Forelimb muscle (tissue), 1 donor: ENCODE measurements around the gene ATG101. TPM values are rescaled to one million over a fixed set of nuclear protein-coding genes. Genes with fewer than 3 reads are reported as not detected.

Experiments used
- DNase-seq: peaks from one replicate; pipeline ENCODE4 v3.0.0-alpha.2; 2013; ENCODE audit warnings: low read depth
- polyA plus RNA-seq: library from polyadenylated mRNA; unstranded; fragments of 120-200 nt; gene quantifications from one replicate; pipeline ENCODE4 v1.2.1, GENCODE V29; 2013; ENCODE audit not compliant: insufficient read length

ATG101 gene
- polyA plus RNA-seq, 1 donor, result 24.8 TPM

DNA sequence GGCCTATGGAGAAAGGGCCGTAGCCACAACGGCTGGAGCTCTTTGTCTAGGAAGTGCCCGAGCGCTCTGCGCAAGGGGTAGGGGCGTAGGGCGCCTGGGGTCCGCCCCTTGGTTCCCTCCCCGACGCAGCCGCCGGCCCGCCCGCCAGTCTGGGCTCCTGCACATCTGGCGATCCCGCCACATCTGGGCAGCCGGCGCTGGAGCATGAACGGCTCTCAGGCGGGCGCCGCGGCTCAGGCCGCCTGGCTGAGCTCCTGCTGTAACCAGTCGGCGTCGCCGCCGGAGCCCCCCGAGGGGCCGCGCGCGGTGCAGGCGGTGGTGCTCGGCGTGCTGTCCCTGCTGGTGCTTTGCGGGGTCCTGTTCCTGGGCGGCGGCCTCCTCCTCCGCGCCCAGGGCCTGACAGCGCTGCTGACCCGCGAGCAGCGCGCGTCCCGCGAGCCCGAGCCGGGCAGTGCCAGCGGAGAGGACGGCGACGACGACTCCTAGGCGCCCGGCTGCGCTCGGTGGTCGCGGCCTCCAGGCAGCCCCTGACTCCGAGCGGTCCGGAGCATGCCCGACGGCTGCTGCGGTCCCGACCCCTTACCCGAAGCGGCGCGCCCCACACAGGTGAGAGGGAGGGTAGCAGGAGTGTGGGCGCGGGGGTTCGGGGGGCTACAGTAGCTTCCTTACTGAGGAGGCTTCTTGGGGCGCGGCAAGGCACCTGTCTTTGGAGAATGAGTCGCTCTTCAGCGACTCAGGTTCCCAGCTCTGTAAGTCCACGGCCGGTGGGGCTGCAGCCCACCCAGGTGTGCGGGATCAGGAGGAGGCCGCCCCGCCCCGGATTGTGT, 10.0 kb downstream of the ATG101 start, which contains the start of gene SMIM41:
TSS of gene SMIM41 (plus strand) at position 129 of the 827 bp plus-strand sequence. CDS start at position 205, 76 bp downstream.
- DNase-seq, result no peak

DNA sequence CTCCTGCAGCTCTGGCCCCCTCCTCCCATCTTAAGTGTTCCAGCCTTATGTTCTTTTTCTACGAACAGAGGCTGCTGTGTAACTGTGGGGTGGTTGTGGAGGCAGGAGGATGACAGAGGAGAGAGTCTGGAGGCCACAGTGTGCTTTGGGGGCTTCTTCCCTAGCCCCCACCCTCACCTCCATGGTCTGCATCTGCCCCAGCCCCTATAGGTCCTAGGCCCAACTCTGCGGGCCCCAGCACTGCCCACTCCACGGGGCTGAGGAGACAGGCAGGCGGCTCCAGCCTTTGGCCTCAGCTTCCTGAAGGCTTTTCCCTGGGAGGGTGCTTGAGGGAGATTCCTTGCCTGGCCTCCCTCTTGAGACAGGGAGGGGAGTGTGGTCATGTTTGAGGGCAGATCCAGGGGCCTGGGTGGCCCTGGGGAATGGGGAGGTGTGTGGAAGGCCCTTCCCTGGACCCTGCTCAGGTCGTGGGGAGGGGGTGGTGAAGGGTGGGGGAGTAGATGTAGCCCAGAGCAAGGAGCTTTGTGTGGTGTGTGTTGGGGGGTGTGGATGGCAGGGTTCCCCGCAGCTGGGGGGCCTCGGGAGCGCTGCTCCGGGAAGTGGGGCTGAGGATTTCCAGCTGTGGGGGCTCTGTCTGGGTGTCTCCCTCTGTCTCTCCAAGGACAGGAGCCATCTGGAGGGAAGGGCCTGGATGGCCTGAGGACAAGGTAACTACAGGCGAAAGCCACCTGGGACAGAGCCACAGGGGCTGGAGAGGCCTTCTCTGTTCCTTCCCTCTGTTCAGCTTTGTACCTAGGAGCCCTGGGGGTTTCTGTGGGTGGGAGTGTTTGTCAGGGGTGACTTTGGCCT, 10.8 kb downstream of the ATG101 start:
- DNase-seq, result no peak

DNA sequence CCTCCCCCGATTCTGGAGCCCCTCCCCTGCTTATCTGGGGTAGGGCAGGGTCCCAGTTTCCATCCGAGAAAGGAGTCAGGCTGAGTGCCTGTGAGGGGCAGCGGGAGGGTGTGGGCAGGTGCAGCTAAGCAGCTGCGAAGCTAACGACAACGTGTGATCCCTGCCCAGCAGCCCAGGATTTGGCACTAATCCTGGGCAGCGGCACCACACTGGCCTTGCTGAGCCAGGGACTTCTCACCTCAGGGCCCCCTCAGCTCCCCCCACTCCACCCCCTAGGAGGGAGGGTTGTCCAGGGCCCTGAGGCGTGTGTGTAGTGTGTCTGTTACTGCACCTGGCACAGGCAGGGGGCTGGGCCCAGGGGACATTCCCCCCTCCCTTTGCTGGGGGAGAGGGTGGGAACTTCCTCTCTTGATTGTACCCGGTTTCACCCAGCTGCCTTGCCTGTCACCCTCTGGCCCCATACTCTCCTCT, 11.5 kb downstream of the ATG101 start:
- no peak for DNase-seq

DNA sequence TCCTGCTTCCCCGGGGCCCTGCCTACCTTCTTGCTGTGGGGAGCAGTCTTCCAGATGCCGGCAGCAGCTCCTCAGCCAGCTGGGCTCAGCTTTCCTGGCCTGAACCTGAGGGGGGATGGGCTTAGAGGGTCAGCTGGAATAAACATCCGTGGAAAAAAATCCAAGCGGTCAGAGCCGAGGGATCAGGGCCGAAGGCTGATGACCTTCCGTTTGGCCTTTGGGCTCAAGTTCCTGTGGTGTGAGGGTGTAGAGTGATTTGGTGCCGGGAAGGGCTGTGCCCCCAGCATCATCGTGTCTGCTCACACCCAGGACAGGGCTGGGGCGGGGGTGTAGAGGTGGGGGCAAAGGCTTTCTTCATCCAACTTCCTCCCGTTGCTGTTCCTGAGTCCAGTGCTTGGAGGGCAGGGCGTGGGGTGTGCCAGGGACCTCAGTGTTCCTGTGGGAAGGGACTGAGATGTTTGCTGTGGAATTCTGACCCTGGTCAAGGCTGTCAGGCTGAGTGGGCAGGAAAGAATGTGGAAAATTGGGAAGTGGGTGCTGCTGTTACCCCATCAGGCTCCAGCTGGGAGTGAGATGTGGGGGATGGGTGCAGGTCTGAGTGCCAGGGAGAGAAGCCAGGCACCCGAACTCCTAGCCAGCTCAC, 12.4 kb downstream of the ATG101 start:
- no peak for DNase-seq

DNA sequence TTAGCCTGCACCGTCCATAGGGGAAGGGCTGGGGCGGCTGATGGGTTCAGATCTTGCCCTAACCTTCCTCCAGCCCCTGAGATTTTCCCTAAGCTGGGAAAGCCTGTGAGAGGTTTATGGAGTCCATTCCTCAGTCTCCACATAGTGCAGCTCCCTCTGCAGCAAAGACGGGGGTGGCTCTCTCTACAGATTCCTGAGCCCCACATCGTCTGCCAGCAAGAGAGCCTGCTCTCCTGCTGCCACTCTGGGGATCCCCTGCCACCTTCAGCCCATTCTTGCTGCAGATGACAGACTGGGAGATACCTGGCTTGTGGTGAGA, 12.8 kb downstream of the ATG101 start:
- no peak for DNase-seq

DNA sequence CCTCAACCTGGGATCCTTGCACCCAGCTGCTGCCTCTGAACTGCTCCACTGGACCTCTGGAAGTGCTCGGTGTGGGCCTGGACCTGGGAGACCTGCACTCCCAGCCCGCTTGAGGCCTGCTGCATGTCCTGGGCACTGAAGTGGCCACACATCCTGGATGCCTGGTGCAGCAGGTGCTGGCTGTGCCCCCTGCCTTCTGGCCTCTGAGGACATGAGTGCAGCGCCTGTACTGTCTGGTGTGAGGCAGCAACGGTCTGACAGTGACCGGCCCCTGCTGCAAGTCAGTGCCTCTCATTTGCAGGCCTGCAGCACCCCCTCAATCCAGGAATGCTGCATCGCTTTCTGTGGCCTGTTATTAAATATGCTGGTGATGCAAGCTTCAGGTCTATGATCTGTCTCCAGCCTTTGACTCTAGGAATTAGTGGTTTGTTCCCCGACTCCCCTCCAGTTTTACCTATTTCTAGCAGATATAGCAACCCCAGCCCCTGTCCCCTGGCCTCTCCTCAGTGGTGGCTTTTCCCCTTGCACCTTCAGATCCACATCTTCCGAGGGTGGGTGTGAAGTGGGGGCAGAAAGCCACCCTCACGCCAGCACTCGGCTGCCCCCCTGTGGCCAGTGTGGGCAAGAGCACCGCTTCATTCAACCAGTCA, 13.3 kb downstream of the ATG101 start:
- no peak for DNase-seq

DNA sequence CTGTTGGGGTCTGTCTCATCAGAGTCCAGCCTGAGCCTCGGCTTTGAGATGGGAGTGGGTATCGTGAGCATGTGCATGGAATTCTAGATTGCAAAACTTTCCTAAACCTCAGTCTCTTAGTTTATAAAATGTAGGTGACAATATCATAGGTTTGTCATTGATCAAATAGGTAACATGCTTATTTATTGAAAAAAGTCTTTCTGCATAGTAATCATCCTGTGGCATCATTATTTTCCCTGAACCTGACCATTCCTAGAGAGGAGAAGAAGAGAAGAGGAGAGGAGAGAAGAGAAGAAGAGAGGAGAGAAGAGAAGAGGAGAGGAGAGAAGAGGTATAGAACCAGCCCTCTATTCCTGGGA, 13.8 kb downstream of the ATG101 start:
- DNase-seq, result no peak

DNA sequence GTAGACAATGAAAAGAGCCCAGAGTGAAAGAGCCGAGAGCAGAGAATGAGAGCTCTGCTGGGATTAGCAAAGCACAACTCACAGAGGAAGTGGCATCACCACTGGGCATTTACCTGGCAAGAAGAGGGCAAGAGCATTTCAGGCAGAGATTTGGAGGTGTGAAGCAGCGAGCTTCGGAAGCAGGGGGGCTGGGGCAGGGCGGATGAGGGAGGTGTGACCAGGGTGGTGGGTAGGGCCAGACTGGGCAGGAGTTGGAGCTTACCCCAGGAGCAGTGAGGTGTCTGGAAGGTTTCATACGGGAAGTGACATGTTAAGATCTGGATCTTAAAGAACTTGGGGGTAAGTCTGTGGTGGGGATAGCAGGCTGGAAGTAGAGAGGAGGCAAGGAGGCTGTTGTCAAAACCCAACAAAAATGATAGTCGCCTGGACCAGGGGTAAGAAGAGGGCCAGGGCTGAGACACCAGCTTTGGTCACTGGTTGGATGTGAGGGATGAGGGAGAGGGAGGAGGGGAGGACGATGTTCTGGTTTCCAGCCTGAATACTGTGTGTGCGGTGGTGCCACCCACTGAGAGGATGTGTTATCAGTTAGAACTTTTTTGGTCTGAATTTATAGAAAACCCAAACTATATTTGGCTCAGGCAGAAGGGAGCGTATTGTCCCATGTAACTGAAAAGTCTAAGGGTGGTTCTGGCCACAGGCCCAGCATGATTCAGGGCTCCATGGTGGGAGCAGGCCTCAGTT, 14.9 kb downstream of the ATG101 start:
- no peak for DNase-seq

DNA sequence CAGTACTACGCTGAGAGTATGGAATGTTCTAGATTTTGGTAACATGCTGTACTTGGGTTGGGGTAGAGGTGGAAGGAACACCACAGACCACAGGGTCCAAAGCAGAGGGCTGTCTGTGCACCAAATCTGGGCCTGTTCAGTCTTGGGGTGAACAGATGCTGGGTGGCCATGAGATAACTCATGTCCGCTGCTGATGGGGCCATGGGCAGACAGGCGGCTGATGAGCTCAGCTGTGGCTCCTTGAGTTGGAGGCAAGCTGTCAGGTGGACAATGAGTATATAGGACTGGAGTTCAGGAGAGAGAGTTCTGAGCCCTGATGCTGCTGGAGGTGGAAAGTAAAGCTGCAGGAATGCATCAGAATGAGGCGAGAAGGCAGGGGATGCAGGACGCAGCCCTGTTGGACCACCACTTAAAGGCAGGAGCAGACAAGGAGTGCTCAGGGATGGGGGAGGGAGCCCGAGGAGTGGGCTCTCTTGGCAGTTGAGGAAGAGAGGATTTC, 16.0 kb downstream of the ATG101 start:
- no peak for DNase-seq

DNA sequence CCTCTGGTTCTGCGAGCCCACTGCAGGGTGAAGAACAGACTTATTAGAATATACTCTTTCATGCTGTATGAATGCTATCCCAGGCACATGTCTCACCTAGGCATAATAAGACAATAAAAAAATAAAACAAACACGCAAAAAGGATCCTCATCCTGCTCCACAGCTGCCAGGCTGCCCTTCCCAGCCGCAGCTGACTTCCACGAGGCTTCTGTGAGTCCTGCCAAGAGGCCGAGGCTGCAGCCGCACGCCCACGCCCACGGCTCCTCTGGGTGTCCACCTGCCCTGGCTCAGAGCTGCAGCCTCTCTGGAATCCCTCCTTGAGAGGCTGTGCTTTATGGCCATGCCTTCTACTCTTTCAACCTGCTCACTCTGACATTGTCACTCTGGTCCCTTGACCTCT, 16.6 kb downstream of the ATG101 start:
- DNase-seq, result no peak

DNA sequence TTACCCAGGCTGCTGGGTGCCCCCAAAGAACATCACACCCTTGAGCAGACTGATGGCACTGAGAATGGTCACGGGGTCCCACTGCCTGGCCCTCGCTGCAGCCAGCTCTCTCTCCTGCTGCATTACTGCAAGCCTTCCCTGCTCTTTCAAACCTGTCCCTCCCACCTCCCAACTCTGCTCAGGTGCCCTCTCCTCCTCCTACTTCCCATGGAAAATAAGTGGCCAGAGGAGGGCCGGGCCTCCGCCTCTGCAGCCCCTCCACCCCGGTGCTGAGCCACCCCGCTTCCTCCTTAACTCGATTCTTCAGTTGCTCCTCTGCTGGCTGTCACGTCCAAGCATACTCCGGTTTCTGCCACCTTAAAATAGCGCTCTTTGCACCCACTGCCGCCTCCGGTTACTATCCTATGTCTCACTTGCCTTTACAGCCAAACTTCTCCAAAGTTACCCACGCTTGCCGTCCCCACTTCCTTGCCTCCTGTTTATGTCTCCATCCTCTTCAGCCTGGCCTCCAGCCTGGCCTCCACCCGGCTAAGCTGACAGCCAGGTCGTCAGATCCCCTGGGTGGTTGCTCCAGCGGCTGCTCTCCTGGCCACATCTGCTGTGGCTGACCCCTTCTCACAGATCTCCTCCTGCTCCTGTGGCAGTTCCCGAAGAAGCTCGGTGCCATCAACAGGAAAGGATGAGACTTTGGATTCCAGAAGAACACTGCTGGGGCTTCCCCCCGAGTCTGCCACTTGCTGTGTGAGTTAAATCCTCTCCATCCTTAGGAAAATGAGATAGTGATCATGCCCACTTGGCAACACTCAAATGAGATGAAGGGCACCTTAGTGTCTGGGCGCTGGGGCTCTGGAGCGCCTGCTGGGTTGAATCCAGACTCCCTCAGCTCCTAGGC, 17.4 kb downstream of the ATG101 start:
- no peak for DNase-seq

DNA sequence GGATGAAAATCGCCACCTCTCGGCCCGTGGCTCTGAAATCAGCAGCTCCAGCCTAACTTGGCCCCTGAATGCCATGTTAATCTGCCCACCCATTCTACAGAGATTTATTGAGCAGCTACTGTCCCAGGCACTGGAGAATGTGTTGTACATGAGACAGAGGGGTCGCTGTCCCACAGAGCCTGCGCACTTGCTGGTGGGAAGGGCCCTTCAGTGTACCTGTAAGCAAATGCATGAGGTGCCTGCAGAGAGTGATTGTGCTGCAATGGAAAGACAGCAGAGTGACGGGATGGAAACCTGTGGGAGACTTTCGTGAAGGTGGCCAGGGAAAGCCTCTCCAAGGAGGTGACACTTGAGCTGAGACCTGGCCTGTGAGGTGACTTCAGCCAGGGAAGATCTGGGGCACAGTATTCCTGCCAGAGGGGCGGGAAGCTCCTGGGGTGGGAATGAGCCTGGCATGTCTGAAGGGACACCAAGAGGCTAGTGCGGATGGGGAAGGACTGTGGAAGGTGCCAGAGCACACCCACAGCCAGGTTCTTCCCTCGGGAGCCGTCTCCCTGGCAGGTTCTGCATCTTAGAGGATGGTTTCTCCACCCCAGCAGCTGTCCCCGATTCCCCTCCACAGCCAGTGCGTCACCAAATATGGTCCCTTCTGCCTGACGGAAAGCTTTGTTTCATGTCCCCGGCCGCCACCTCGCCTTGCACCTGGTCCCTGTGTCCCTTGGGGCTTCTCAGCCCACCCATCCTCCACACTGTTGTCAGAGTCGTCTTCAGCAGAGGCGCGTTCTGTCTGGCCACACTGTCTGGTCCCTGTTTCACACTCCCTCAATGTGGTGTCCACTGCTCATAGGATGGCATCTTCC, 18.4 kb downstream of the ATG101 start:
- no peak for DNase-seq

DNA sequence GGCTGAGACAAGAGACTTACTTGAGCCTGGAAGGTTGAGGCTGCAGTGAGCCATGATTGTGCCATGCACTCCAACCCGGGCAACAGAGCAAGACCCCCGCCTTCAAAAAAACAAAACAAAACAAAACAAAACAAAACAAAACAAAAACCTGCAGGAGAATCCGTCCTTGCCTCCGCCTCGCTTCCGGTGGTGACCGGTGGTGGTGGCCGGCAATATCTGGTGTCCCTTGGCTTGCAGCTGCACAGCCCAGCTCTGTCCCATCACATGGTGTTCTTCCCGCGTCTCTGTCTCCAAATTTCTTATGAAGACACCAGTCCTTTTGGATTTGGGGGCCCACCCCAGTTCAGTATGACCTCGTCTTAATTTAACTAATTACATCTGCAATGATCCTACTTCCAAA, 19.7 kb downstream of the ATG101 start:
- no peak for DNase-seq

DNA sequence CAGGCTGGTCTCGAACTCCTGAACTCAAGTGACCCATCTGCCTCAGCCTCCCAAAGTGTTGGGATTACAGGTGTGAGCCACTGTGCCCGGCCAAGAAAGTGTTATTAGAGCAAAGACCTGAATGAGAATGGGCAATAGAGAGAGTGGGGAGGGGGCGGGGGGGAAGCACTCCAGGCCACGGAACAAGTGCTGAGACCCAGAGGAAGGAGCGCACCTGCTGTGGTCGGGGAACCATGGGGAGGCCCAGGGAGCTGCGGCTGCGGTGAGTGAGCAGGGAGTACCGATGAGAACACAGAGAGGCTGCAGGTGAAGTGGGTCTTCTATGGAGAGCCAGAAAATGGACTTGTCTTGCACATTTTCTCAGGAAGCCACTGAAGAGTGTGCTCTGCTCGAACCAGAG, 20.5 kb downstream of the ATG101 start:
- DNase-seq, result no peak

DNA sequence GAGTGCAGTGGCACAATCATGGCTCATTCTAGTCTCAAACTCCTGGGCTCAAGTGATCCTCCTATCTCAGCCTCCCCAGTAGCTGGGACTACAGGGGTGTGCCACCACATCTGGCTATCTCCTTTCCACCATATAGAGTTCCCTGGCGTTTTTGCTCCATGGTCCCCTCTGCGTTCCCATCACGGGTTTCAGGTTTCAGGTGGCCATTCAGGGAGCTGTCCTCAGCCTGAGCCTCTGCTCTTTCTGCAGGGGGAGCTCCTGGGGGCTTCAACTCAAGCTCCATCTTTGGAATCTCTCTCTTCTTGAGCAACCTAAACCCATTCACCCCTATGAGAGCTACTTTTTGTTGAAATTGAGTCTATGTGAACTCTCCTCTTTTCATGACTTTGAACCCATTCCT, 21.3 kb downstream of the ATG101 start:
- no peak for DNase-seq

DNA sequence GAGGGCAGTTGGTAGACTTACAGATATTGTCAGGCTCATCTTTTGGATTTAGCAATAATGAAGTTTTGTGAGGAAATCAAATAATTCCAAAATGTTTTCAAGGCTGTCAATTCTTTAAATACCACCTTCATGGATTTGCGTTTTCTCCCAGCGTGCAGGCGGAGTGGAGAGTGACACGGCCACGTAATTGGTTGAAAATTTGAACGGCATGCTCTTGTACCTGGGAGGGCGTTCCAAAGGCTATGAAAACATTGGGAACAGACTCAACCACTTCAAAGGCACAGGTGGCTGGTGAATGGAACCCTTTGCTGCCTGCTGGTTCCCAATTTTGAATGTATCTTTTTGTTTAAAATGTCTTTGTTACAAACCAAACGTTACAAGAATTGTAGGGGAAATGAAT, 22.1 kb downstream of the ATG101 start:
- DNase-seq, result no peak

DNA sequence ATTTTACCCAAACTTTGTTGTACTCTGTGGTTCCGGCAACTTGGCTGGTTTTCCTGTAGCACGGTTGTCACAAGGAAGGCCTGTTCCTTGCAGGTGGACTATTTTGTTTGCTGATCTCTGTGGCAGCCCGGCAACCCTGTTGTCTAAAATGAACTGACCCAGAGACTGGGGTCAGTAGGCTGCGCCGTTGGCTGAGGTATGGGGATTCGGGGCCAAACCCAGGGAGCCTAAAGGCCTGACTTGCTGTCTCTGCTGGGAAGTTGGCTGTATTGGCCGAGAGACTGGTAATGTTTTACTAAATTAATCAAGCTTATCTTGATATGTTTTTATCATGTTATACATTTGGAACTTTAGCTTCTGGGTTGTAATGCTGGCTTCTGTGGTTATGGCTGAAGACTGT, 23.6 kb downstream of the ATG101 start:
- DNase-seq, result no peak

DNA sequence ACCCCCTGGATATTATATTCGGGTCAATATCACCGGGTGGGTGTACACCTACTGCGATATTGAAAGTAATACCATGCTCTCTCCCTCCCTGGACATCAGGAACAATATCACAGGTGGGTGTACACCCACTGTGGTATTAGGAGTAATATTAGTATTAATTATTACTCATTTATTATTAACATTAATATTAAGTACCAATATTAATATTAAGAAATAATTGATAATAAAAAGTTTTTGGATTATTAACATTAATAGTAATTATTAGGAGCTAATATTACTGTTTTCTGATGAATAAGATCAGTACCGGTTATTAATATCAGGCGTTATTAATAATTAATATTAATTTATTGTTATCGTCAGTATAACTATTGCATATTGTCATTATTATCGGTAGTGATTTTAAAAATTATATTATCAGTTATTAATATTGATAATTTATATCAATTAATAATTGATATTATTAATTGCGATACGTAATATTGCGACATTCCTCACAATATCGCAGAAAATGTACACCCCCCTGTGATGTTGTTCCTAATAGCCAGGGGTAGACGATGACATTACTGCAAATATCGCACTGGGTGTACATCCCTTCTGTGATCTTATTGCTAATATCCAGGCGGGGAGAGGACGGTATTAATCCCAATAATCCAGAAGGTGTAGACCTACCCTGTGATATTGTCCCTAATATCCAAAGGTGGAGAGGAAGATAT, 26.7 kb downstream of the ATG101 start:
- DNase-seq, result no peak
